GM10266 (cell line): ENCODE data around the gene CALCOCO1.

Experiments
- DNase-seq: peaks from one replicate; pipeline ENCODE4 v3.0.0; 2012; ENCODE audit errors: extremely low spot score
- TF ChIP-seq, protein P1 (sequence below): IDR thresholded peaks from 2 replicates; pipeline ENCODE4 v1.5.1; 2012; ENCODE audit warnings: mild to moderate bottlenecking, low read depth; ENCODE audit not compliant: control insufficient read depth, insufficient read depth; ENCODE audit errors: missing control alignments

The CALCOCO1 gene

DNA sequence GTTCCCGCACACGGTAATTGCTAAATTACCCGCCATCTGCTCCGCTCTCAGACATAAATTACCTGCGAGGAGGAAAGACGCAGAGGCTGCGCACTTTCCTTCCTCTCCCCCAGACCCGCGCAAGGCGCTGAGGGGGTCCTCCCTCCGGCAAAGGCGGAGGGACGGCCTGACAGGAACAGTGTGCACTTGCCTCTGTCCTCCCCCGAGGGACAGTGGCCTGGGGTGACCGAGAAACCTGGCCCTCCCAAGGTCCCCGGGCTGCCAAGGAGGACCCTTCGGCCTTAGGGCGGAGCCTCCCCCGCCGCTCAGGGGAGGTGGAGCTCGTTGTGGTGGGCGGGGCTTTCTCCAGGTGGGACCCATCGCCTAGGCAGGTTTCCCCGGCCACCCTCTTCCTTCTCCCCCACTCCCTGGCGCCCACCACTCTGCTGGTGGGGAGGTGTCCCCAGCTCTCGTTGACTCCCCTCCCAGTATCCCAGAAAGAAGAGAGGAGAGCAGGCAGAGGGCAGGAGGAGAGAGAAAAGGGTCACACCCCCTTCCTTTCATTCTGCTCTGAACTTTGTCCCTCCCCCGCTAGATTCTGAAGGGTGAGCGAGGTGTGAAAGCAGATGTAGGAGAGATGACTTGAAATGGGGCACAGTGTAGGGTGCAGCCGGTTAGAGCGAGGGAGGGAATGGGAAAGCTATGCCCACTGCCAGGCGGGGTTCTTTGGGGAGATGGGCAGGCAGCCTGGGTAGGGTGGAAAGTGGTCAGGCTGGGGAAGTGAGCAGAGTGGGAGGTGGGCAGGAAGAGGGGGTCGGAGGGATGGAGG is 11.4 kb upstream of the CALCOCO1 start:
- TF ChIP-seq, protein P1, sequence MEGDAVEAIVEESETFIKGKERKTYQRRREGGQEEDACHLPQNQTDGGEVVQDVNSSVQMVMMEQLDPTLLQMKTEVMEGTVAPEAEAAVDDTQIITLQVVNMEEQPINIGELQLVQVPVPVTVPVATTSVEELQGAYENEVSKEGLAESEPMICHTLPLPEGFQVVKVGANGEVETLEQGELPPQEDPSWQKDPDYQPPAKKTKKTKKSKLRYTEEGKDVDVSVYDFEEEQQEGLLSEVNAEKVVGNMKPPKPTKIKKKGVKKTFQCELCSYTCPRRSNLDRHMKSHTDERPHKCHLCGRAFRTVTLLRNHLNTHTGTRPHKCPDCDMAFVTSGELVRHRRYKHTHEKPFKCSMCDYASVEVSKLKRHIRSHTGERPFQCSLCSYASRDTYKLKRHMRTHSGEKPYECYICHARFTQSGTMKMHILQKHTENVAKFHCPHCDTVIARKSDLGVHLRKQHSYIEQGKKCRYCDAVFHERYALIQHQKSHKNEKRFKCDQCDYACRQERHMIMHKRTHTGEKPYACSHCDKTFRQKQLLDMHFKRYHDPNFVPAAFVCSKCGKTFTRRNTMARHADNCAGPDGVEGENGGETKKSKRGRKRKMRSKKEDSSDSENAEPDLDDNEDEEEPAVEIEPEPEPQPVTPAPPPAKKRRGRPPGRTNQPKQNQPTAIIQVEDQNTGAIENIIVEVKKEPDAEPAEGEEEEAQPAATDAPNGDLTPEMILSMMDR = no peak

DNA sequence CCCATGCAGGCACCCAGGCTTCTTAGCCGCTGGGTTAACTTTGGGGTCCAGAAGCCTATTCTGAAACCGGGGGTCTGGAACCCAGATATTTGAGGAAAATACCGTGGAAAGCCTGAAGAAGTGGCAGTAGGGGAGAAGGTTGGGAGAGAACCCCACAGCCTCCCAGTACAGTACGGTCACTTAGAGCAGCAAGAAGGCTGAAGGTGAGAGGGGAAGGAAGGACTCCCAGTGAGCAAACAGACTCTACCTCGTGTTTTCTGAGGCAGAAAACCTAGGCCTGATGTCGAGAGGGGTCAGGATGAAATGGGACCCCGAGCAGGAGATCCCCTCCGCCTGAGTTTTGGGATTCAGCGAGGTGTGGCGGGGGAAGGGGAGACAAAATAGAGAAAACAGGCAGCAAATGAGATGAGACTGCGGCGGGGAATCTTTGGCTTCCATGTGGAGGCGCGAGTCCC is 10.7 kb upstream of the CALCOCO1 start:
- DNase-seq = no peak
- TF ChIP-seq, protein P1 = no peak

More for the DNA sequence above, 11.4 kb upstream of the CALCOCO1 start:
- no peak for DNase-seq

DNA sequence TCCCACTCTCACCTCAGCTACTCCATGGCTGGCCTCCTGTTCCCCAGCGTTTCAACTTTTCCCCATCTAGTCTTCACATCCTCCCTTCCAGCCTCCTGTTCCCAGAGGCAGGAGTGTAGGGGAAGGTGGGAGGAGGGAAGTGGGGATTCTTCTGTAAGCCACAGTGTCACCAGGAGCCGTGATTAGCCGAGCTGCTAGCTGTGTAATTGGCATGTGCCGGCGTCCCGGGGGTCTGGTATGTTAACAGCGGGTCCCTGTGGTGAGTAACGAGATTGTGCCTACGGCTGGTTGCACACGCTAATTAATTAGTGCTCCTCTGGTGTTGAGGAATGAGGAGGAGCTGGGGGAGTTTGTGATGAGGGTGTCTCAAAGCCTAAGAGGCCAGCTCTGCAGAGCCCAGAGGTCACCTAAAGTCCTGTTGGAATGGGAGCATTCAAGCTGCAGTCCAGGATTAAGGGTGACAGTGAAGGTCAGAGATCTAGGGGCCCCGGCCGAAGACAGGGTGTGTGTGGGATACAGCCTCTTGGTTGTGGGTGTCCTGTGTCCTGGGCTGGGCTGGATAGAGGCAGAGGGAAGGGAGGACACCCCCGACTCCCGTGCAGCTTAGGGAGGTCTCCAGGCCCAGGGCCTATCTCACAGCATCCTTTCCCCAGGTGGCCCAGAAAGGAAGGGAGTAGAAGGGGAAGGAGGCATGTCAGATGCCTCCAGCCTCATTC is 10.0 kb upstream of the CALCOCO1 start:
- TF ChIP-seq, protein P1 = no peak
- DNase-seq = no peak

DNA sequence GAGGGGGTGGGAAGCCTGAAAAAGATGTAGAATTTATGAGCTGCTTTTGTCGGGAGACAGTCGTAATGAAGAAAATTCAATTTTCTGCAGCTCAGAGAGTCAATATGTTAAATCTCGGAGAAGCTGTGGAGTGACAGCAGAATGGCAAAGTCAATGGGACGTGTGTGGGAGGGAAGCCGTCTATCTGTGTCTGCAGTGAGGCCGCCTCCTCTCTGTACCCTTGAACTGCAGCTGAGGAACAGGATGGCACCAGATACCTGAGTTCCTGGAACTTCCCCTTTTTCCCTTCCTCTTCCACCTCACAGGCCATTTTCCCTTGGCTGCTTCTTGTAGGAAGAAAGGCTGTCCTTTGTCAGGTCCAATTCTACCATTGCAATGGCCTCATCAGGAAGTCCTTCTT is 9.3 kb upstream of the CALCOCO1 start:
- TF ChIP-seq, protein P1 = no peak
- no peak for DNase-seq

DNA sequence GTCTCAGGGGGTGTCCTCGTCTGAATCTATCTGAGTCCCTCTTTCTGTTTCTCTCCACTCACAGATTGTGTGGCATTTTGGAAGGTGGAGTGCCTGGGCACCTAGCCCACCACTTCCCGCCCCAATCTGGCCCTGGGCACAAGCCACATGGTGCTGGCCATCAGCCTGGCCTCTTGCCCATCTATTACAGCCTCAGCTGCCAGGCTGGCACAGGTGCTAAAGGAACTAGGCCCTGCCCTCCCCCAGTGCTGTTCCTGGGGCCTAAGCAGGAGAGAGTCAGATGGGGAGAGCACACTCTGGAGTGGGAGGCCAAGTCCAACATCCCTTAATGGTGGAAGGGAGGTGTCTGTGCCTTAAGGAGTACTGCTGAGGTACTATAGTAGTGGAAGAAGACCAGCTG is 8.3 kb upstream of the CALCOCO1 start:
- no peak for DNase-seq
- TF ChIP-seq, protein P1 = no peak

DNA sequence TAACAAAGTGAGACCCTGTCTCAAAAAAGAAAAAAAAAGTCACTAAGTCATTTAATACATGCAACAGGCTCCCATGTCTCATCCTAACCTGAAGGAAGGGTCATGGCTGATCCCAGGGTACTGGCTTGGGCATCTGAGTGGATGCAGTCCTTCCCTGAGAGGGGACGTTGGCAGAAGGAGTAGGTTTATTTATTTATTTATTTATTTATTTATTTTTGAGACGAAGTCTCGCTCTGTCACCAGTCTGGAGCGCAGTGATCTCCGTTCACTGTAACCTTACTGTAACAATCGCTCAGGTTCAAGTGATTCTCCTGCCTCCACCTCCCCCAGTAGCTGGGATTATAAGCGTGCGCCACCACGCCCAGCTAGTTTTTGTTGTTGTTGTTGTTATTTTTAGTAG is 7.2 kb upstream of the CALCOCO1 start:
- no peak for DNase-seq
- TF ChIP-seq, protein P1 = no peak

DNA sequence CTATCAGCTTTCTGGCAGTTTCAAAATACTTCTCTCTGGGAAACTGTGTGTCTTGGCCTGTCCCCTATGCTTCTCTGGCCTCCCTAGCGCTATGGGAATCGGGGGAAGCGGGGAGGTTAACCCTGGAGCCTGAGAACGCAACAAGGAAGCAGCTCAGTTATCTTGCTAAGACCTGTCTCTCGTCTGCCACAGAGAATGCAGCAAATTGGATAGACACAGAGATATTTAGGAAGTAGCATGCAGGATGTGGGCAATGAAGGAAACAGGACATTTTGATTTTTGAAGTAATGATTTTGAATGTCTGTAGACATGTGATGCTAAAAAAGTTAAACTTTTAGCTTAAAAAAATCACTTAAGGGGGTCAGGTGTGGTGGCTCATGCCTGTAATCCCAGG is 6.6 kb upstream of the CALCOCO1 start:
- DNase-seq = no peak
- TF ChIP-seq, protein P1 = no peak
